Measurements from ENCODE around the gene DHRS13.
"Not testable (repeated sequence)": the region's sequence is repeated elsewhere in the genome, so short reads cannot be mapped to it uniquely, and the experiment has no call there.

Gene DHRS13

DNA sequence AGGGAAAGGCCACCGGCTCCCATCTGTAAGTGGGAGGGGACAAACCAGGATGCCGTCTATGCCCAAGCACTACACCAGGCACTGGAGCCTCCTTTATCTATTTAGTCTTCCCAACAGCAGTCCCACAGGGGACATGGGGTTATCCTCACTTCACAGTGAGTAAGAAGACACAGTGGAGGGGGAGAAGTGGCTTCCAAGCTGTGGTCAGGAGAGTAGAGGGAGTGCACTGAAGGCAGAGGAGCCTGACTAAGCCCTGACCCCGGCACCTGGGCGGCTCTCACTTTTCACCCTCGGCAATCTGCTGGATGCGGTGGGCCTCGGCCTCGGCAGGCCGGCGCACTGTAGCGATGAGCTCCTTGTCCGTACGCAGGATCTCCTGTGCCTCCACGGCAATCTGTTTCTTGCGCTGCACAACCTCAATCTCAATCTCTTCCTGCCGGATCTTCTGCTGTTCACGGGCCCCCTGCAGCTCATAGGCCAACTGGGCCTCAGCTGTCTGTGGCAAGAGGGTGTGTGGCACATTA, 21.3 kb downstream of the DHRS13 start:
- no peak for DNase-seq

DNA sequence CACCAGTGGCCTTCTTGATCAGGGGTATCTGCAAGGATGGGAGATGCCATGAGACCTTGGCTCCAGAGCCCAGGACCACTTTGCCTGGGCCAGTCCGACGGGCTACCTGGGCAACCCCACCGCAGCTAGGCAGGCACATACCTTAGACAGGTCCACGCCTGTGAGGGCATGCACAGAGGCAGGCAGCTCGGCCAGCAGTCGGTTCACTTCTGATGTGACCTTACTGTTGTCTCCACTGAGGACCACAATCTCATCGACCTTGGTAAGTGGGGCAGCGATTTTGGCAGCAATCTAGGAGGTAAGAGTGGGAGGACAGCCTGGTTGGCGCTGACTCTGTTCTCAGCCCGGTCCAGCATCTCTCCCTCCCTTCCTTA, 22.3 kb downstream of the DHRS13 start:
- DNase-seq = no peak

DNA sequence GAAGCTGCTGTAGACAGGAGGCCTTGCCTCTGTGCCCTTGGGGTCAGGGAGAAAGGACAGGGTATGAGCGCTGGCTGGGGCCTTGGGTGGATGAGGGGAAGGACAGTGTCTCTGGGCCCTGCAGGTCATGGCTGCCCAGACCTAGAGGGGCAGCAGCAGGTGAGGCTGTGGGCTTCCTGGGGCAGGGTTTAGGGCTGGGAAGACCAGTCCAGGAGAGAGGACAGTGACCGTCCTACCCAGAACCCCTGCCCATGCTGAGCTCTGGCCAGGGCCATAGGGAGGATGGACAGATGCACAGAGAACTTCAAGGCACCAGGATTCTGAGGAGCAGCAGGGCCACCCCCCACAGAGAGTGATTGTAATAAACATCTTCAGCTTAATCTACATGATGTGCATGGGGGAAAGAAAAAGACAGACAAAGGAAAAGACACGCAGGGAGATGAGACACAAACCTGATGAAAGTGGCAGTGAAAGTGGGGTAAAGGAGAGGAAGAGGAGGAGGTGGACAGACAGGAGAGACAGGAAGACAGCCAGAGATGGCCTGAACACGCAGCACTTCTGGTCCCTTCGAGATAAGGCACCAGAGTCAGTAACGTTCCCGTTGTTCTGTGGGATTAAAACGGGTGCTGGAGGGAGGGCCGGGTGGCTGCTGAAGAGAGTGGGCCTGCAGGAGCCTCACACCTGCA, 22.9 kb downstream of the DHRS13 start:
- DNase-seq = no peak

DNA sequence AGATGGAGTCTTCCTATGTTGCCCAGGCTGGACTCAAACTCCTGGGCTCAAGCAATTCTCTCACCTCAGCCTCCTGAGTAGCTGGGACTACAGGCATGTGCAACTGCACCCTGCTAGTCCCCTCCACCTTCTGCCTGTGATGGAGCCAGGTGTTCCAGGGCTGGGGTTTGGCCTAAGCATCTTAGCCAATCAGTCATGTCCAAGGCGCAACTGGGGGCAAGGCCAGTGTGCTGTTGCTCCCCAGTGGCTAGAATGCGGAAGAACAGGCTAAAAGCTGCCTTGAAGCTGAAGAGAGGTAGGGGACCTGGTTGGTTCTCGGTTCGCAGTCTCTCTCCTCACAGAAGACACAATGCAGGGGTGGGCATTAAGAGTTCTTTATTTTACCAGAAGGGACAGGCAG, 23.9 kb downstream of the DHRS13 start:
- DNase-seq = peak; percentile 12

DNA sequence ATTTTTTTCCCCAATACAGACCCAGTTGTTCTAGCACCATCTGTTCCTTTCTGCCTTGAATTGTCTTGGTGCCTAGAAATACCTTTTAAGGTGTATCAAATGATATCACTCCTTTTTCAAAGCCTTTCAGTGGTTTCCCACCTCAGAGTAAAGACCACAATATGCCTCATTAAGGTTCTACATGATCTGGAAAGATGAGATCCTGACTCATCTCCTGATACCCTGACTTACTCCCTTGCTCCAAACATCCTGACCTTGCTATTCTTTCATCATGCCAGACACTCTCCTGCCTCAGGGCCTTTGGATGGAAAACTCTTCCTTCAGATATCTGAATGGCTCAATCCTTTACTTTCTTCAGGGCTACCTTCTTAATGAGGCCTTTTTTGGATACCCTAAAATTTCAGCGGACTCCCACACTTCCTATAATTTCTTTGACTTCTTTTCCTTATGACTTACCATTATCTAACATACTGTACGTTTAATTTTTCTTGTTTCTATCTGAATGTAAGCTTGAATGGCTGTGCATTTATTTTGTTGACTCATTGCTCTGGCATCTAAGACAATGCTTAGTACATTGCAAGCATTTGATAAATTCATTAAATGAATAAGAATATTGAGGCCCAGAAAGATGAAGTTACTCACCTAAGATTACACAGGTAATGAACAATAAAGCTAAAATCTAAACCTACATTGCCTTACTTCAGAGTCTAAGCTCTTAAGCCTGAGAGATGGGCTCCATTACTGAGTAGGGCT, 24.5 kb downstream of the DHRS13 start:
- DNase-seq = no peak

DNA sequence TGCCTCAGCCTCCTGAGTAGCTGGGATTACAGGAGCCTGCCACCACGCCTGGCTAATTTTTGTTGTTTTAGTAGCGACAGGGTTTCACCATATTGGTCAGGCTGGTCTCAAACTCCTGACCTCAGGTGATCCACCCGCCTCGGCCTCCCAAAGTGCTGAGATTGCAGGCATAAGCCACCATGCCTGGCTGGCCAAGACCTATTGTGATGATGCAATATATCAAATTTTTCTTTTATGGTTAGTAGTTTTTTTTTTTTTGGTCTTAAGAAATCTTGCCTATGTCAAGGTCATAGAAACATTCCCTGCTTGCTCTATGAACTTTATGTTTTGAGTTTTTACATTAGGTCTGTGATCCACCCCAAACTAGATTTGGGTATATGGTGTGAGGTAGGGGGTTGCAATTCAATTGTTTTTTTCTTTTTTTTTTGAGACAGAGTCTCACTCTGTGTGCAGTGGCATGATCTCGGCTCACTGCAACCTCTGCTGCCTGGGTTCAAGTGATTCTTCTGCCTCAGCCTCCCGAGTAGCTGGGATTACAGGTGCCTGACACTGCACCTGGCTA, 25.6 kb downstream of the DHRS13 start:
- DNase-seq = not testable (repeated sequence)

DNA sequence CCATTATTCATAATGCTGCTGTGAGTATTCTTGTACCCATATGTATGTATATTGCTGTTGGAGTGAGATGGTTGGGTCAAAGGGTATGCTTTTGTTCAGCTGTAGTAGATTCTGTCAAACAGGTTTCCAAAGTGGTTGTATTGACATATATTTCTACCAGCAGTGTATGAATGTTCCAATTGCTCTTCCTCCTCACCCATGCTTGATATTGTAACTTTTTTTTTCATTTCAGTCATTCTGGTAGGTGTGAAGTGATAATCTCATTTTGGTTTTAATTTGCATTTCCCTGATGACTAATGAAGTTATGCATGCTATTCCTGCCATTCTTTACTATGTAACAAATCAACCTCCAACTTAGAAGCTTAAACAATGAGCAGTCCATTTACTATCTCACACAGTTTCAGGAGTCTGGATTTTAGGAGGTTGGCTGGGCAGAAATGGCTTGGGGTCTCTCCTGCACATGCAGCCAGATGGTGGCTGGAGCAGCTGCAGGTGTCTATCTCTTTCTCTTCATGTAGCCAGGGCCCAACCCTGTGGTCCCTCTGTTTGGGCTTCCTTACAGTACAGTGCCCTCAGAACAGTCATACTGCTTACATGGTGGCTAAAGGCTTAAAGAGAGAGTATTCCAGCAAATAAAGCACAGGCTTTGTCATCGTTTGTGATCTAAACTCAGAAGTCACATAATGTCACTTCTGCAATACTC, 26.9 kb downstream of the DHRS13 start:
- DNase-seq = no peak

DNA sequence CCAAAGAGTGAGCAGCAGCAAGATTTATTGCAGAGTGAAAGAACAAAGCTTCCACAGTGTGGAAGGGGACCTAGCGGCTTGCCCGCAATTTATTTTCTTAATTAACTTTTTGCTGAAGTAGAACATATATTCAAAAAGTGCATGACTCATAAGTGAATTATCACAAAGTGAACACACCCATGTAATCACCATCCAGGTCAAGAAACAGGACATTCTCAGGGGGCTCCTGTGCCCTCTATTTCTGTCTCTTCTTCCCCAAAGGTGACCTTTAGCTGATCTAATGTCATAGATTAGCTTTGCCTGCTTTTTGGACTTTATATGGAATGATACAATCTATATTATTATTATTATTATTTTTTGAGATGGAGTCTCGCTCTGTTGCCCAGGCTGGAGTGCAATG, 28.1 kb downstream of the DHRS13 start:
- DNase-seq = no peak

DNA sequence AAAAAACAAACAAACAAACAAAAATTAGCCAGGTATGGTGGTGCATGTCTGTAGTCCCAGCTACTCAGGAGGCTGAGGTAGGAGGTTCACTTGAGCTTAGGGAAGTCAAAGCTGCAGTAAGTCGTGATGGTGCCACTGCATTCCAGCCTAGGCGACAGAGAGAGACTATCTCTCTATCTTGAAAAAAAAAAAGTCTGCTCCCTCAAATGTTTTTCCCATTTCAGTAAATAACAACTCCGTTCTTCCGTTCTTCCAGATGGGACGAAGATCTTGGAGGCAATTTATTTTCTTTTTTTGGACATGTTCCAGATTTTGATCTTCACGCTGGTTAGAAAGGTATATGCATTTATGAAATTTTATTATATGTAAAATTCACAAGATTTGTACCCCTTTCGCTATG, 29.0 kb downstream of the DHRS13 start:
- no peak for DNase-seq

DNA sequence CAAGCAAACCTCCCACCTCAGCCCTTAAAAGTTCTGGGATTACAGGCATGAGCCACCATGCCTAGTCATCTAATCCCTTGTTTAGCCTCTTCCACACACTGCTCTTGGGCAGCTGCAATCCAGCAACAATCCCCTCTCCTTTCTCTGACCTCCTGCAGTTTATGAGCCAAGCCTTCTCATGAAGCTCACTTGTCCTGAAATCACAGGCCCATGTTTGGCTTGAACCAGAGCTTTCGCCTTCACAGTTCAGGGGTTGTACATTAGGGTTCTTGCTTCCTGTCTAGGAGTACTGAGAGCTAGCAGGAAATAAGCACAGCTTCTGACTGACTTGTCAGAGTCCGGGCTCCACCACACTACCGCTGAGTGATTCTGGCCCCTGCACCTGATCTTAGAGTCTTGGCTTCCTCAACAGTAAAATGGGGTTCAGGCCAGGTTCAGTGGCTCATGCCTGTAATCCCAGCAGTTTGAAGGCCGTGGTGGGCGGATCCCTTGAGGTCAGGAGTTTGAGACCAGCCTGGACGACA, 31.8 kb downstream of the DHRS13 start:
- DNase-seq = no peak

DNA sequence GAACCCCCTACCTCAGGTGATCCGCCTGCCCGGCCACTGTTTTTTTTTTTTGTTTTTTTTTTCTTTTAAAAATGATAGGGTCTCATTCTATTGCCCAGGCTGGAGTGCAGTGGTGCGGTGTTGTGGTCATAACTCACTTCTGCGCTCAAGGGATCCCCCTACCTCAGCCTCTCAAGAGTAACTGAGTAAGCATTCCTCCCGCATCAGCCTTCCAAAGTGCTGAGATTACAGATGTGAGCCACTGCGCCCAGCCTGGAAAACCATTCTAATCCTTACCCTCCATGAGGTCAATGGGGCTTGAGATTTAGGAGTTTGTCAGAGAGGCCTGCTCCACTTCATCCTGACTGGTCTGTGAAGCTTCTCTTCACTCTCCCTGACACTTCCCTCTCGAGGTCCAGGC, 35.6 kb downstream of the DHRS13 start:
- DNase-seq = no peak

DNA sequence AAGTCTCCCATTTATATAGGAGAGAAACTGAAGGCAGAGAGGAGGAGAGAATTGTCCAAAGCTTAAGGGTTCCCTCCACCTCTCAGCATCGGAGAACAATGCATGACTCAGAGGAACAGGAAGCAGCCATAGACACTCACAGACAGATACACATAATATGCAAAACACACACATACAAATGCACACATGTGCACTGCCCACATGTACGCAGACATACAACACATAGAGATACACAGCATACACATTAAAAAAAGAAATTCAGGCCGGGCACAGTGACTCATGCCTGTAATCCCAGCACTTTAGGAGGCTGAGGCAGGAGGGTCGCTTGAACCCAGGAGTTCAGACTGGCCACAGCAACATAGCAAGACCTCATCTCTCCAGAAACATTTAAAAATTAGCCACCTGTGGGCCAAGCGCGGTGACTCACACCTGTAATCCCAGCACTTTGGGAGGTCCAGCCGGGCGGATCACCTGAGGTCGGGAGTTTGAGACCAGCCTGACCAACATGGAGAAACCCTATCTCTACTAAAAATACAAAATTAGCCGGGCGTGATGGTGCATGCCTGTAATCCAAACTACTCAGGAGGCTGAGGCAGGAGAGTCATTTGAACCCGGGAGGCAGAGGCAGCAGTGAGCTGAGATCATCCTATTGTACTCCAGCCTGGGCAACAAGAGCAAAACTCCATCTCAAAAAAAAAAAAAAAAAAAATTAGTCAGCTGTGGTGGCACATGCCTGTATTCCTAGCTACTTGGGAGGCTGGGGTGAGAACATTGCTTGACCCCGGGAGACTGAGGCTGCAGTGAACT, 36.7 kb downstream of the DHRS13 start:
- no peak for DNase-seq

DNA sequence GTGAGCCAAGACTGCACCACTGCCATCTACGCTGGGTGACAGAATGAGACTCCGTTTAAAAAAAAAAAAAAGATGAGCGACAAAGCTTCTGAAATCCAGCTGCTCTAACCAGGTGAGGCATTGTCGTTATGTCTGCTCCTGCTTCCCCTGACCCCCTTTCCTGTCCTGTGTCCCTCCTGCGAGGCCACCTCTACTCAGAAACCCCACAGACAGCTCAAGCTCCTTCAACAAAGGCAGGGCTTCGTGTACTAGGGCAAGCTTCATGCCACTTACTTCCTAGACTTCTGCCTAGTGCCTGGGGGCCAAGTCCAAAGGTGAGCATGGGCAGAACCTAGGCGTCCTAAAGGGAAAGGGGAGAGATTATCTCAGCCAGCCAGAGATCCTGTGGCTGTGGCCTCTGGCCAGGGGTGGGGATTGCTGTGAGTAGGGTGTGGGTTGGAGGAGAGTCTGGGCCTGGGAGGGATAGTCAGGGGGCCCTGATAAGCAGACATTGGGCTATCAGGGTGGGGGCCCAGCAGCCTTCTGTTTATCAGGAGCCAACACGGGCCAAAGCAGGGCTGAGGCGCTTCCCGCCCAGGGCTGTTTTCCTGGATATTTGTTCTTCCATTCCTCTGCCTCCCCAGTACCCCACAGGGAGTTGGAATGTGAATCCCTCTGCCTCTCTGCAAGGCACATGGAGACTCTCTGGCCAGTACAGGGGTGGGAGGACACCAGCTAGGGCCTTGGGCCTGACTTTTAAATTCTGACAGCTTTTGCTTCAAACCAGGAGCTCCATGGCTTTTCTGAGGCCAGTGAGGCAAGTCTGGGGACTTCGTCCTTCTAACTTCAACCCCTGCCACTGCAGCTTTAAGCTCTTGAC, 37.7 kb downstream of the DHRS13 start:
- no peak for DNase-seq

DNA sequence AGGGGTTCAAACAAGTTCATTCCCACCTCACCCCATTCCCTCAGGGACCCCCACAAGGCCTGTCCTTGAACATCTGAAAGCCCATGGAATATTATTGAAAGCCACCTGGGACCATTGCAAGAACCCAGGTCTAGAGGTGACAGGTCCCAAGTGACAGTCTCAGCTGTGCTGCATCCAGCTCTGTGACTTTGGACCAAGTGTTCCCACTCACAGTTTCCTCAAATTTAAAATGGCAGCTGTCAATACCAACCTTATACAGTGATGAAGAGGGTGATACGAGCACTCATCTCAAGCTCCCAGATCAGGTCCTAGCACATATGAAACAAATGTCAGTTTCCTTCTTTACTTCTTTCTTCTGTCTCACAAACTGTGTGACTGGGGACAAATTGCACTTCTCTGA, 38.9 kb downstream of the DHRS13 start:
- DNase-seq = no peak

DNA sequence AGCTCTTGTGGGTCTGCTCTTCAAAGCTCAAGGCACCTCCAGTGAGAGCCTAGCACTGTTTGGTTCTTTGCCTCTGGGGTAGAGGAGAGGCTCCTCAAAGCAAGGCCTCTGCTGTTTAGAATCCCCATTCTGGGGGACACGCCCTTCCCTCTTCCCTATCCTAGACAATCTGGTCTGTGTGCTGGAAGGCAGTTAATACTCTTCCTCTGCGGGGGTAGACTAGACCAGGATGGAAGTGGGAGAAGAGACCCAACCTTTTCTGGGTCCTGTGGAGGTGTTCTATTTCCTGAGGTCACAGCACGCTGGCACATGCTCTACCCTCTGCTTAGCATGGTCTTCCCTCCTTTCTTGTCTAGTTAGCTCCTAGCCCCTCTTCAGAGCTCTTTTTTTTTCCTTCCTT, 40.3 kb downstream of the DHRS13 start:
- no peak for DNase-seq

DNA sequence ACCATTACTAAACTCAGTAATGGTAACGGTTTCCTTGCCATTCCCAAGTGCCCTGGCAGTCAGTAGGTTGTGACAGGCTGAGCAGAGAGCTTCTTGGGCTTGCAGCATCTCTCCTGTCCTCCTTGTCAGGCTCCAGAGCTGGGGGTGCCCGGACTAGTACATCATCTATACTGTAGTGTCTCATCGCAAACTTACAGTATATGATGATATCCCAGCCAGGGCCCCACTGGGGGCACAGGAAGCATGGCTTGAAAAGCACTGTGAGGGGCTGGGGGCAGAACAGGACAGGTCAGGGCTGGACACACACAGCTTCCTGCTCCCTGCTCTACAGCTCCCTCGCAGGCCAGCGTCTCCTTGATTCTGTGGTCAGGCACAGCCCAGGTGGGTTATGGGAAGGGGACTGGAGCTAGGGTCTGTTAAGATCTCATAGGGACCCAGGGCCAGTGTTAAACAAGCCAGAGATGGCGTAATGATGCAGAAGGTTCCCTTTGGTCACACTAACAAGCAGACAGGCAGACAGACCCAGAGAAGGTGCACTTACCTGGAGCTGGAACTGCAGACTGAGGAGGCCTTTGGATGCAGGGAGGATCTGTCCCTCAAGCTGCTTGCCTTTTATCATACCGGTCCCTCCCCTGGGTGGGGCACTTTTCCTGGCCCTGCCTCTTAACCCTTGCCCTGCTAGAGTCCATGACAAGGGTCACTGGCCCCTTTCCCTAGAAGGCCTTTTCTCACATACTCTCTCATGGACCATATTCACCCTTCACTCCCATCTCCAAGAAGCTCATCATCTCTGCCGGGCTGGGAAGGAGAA, 41.3 kb downstream of the DHRS13 start:
- no peak for DNase-seq

DNA sequence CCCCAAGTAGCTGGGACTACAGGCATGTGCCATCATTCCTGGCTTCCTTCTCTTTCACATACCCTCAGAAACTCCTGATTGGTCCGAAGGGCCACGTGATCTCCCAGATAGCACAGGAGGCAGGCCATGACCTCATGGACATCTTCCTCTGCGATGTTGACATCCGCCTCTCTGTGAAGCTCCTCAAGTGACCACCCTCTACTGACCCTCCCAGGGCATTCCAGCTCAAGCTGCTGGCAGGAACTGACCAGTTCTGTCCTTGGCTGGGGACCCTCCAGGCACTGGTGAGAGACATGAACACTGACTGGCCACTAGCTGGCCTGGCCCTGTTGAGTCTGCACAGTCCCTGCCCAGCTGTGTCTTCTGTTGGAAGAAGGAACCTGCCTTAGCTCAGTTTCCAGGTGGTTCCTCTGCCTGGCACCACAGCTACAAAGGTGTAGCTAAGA, 42.5 kb downstream of the DHRS13 start:
- DNase-seq = no peak

DNA sequence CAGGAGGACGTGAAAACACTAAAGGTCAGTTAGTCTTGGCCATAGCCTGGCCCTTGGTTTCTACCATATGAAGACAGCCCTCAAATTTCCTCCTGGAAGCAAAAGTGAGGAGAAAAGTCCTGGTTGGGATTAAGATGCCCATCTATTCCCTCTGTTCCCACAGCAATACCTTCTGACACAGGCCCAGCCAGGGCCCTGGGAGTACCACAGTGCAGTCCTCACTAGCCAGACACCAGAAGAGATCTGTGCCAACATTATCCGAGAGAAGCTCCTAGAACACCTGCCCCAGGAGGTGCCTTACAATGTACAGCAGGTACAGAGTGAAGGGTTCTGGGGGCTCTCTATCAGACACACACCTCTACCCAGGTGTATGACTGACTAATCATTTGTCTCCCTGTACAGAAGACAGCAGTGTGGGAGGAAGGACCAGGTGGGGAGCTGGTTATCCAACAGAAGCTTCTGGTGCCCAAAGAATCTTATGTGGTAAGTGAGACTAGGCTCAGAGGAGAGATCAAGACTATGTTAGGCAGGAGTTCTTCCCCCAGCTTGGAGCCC, 44.0 kb downstream of the DHRS13 start:
- no peak for DNase-seq

DNA sequence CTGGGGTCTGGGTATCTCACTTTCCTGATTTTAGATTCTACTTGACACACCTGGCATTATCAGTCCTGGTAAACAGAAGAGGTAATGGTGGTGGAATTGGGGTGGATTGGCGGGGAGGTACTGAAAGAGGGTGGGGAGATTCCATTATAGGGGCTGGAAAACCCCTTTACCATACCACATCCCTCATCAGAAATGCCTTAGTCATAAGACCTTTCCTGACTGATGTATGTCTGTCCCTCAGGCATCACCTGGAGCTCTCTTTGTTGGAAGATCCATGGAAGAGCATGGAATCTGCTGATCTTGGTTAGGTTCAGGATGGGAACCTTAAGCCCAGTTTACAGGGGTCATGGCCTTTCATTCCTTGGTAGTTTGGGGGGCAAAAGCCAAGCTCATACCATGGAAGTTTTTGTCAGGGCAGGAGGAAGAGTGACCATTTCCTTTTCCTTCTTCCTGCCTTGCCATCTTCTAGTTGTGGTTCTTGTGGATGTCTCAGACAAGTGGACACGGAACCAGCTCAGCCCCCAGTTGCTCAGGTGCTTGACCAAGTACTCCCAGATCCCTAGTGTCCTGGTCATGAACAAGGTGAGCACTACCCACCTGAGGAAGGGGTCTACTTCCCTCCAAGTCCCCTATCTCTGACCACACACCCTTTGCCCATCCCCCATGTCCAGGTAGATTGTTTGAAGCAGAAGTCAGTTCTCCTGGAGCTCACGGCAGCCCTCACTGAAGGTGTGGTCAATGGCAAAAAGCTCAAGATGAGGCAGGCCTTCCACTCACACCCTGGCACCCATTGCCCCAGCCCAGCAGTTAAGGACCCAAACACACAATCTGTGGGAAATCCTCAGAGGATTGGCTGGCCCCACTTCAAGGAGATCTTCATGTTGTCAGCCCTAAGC, 44.7 kb downstream of the DHRS13 start:
- no peak for DNase-seq
